Measurements from ENCODE around the gene SLC47A2.
A peak's percentile ranks its signal among the peaks of the same experiment; 100 is the strongest.

The SLC47A2 gene

DNA sequence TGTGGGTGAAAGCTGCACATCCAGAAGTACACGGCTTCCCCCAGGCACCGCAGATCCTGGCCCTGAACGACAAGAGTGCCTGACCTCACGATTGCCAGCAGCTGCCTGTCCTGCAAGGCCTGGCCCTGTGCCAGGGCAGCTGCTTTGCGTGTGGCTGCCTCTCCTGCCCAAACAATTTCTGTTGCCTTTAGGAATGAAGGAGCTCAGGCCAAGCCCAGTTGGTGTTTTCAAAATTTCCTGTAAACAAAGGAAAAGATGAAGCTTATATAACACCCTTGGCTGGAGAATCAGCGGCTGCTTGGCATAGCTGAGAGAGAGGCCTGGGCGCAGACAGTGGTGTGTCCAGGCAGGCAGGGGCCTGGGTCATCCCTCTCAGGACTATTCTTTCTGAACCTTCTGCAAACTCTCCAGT, 11.7 kb upstream of the SLC47A2 start:
- DNase-seq (ENCODE audit: low read depth in 2 of 2) = no peak

GRCh38 chr17:19727501-19728078, 11.2 kb upstream of the SLC47A2 start:
- DNase-seq (ENCODE audit: low read depth in 2 of 2) = no peak

DNA sequence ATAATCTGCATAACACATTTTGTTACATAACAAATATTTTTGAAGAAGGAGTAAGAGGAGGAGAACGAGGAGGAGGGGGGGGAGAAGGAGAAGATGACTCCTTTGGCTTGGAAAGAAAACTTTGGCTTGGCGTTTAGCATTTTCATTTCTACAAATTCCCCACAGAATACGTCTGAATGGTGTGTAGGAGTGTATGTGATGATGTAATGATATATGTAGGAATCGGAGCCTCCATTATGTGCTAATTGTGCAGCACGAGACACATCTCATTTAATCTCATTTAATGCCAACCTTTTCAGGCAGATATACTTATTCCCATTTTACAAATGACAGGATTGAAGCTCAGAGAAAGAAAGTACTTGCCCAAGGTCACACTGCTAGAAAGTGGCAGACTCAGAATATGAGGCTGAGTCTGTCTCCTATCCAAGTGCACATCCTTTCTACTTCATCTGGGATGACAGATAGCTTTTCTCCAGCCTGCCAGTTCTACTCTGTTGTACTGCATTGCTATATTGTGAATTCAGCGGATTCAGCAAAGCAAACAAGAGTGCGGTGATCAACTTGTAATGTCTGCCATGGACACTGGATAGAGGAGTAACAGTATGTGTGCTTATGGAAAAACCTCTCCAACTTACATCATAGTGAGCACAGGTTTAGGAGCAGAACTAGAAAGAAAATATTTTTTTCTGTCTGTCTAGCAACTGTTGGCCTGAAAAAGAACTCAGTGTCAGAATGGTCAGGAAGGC, 10.4 kb upstream of the SLC47A2 start:
- DNase-seq (ENCODE audit: low read depth in 2 of 2) = no peak

DNA sequence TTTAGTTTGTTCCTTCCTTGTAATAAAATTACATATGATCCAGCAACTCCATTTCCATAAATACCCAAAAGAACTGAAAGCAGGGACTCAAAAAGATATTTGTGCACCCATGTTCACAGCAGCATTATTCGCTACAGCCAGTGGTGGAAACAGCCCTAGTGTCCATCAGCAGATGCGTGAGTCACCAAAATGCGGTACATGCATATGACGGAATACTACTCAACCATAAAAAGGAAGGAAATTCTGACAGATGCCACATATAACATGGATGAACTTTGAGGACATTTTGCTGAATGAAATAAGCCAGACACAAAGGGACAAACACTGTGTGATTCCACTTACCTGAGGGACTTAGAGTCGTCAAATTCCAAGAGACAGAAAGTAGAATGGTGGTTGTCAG, 9.1 kb upstream of the SLC47A2 start:
- no peak for DNase-seq (ENCODE audit: low read depth in 2 of 2)

DNA sequence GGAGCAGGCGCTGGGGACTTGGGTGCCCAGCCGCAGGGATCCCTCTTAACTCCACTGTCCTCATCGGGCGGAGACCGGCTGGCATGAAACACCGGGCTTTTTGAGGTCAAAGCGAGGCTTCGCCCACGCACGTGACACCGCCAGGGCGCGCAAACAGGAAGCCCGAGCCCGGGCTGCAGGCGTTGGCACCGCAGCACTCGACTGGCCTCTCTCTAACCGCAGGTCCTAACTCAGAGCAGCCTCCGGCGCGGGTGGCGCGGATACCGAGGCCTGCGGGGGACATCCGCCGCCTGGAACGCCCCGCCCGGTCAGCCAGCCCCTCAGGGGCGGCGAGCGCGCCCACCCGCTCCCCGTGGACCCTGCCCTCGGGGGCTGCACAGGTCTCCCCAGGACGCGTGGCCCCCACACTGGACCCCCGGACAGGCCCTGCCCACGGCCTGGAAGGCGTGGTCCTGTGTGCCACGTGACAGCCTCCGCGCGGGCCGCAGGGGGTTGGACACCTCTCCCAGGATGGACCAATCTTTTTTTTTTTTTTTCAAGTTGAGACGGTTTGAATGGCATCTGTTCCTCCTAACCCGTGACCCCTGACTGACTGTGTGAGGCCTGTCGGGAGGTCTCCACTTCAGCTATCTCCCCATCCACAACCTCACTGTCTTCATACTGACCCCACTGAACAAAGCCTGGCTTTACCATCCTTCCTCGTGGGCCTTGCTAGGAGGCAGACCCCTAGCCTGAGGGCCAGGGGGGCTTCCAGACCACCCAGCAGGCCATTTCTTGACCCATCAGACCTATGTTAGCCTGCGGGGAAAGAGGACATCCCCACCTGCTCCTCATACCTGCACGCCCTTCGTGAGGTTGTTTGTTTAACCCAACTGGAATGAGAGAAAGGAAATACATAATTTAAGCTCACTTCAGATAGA, 8.4 kb upstream of the SLC47A2 start:
- DNase-seq (ENCODE audit: low read depth in 2 of 2) = peak; percentile 34 to 39

GRCh38 chr17:19723964-19724363, 7.6 kb upstream of the SLC47A2 start:
- DNase-seq (ENCODE audit: low read depth in 2 of 2) = no peak

DNA sequence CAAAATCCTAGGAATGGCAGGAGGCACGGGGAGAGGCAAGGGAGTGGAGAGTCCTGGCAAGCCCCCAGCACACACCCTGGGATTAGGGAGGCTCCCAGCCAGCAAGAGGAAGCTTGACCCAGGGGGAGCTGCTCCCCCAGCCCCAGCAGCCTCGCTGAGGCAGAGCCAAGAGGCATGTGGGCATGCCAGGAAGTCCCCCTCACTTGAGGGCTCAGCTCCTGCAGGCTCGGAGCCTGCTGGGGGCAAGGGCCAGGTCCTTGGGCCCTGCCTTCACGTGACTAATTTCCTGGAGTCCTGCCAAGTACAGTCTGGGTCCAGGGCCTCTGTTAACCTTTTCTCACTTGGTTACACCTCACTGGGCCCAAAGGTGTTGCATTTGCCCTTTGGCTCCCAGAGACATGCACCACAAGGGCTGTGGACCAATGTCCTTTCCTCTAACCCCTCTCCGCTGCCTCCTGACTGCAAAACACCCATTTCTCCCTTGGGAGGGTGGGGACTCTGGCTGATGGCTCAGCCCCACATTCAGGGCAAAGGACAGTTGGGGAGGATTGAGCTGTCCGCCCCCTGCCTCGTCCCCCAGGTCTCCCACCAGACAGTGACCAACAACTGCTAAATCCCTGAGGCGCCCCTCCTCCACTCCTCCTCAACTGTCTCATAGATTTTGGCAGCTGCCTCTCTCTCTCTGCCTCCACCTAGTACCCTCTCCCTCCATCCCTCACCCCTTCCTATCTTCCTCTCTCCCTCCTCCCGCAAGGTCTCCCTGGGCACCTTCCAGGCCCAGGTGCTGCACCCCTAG, 4.4 kb upstream of the SLC47A2 start:
- no peak for DNase-seq (ENCODE audit: low read depth in 2 of 2)

- DNase-seq (ENCODE audit: low read depth in 2 of 2) = no peak
These were observed 3.8 kb upstream of the SLC47A2 start for GRCh38 chr17:19720210-19720475.

DNA sequence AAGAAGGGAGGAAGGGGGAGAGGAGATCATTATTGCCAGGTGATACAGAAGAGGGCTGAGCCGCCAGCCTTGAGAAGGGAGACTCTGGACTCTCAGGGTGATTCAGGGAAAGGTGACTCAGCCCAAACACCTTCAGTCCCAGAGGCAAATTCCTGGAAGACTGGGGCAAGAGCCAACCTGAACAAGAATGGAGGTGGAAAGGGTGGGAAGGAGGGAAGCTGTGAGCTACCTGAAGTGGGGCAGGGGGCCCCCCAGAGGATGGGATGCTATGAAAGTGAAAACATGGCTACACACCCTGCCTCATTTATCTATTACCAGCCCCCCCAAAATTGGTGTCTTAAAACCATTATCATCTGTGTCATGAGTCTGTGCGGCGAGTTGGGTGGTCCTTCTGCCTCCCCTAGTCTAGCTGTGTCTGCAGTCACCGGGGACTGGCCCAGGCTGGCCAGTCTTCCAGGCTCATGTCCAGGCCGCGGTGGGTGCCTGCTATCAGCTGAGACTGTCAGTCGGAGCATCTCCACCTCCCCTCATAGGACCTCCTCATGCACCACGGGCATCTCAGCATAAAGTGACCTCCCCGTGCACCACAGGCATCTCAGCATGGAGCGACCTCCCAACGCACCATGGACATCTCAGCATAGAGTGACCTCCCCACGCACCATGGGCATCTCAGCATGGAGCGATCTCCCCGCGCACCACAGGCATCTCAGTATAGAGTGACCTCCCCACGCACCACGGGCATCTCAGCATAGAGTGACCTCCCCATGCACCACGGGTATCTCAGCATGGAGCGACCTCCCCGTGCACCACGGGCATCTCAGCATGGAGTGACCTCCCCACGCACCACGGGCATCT, 3.2 kb upstream of the SLC47A2 start:
- DNase-seq (ENCODE audit: low read depth in 2 of 2) = no peak

DNA sequence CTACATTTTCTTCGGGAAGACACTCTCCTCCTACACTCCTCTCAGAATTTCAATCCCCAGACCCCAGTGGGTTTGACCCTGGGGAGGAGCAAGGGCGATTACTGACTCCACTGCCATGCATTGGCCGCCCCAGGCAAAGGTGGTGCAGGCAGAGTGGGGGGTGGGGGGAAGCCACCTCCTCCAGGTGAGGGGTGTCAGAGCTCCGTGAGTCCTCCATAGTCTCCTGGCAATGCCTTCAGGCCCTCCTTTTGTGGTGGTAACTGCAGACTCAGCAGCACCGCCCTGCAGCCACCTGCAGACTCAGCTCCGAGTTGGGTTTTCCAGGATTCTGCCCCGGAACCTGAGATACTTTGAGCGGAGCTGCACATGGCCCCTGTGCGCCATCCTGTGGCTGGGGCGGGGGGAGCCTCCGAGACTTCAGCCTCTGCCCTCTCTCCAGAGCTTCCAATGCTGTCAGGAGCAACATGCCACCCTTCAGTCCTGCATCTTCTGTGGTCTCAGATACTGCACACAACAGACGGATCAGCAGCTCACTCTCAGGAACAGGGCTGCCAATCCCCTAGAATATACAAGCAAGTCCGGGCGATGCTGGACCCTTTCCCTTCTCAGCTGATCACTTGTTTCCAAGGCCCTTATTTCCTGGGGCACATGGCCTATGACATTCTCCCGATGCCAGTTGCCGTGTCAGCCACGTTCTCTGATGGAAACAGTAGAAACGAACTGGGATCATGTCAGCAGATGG, 2.4 kb upstream of the SLC47A2 start:
- DNase-seq (ENCODE audit: low read depth in 2 of 2) = no peak

DNA sequence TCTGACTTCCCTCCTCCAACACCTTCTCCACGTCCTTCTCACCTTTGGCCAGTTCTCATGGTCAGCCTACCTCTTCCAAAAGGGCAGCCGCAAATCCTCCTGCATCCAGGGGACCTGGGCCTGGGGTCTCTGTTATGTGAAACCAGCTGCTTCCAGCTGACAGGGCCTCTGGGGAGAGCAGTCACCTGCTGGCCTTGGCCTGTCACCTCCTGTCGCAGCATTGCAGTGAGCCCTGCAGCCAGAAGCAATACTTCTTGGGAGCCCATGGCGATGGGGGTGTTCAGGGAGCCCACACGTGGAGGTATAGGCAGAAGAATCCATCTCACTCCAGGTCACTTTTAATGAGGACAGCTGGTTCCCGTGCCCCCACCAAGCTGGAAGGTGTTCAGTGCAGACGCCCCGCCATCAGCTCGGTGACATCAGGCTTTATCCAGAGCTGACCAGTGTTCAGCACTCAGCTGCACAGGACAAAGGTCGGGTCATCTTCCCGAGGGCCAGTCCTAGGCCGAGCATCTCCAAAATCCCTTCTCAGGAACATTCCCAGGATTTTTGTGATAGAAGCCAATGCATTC, 1.7 kb upstream of the SLC47A2 start:
- DNase-seq (ENCODE audit: low read depth in 2 of 2) = no peak

GRCh38 chr17:19717411-19717908, 1.1 kb upstream of the SLC47A2 start:
- DNase-seq (ENCODE audit: low read depth in 2 of 2) = no peak

- no peak for DNase-seq (ENCODE audit: low read depth in 2 of 2)
These were observed 612 bp upstream of the SLC47A2 start for GRCh38 chr17:19717031-19717360.

GRCh38 chr17:19714542-19715411, 1.6 kb downstream of the SLC47A2 start:
- no peak for DNase-seq (ENCODE audit: low read depth in 2 of 2)

DNA sequence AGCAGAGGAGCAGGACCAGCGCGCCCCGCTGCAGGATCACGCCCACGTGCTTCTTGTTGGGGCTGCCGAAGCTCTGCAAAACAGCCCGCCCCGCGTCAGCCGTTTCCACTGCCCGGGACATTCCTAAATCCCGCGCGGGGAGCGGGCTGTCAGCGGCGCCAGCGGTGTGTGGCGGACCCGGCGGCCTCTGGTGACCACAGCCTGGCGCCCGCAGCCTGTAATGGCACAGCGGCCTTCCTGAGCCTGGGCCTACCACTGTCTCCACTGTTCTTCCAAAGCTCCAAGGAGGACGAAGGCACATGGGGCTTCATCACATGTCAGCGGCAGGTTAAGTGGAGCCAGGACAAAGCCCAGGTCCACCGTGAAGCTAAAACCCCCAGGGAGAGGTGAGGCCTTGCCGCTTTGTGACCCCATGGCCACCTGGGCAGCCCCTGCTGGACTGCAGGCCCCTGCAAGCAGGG, 2.5 kb downstream of the SLC47A2 start:
- no peak for DNase-seq (ENCODE audit: low read depth in 2 of 2)

- no peak for DNase-seq (ENCODE audit: low read depth in 2 of 2)
These were observed 2.9 kb downstream of the SLC47A2 start for GRCh38 chr17:19713462-19713861.

DNA sequence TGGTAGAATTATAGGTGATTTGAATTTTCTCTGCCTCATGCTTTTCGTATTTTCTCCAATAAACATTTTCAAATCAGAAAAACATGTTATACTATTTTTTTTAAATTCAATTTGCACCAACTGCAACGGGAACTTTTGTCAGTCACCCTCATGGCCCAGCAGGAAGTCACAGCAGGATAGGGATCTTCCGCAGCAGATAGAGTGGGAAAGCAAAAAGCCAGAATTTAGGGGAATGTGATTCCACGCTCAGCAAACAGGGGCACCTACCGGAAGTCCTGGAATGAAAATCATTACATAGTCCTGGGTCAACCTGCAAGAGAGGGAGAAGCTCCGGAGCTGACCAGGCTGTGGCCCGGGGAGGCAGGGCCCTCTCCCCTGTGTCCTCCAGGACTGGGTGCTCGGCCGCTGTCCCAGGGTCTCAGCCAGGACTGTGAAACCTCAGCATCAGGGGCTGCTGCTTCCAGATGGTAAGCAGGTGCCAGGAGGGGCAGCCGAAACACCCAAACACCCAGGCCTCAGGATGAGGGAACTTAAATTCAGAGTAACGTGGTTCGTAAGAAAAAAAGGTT, 3.9 kb downstream of the SLC47A2 start:
- no peak for DNase-seq (ENCODE audit: low read depth in 2 of 2)

DNA sequence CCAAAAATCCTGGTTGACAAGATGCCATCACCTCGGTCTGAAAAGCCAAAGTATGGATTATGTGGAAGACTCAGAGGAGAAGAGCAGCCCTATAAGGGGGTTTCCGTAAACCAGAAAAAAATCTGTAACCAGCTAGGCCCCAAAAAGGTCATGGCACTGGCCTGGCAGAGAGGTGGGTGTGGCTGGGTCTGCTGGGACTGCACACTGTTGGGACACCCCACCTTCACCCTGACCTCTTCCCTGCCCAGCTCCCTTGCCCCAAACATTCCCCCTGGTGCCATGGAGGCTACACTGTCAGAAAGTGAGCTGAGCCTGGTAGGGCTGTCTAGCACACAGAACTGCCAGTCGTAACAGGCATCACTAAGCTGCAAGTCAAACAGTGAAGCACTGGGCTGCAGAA, 6.5 kb downstream of the SLC47A2 start:
- DNase-seq (ENCODE audit: low read depth in 2 of 2) = no peak
